Right lung (tissue), 10 donors: ENCODE results near the gene CCDC61. TPM values are rescaled to one million over a fixed set of nuclear protein-coding genes. Genes with fewer than 3 reads are reported as not detected.

Experiments
- DNase-seq, 2 donors: peaks; one replicate each; pipeline ENCODE4 v3.0.0-alpha.2; 2013
- long read RNA-seq, 8 donors: transcript quantifications; one replicate each; lab custom pipeline, GENCODE V29; 2026
- polyA plus RNA-seq, 5 donors: library from polyadenylated mRNA; unstranded; fragments of 120-200 nt; gene quantifications; one replicate each; pipeline versions ENCODE4 v1.2.1 to v1.2.3, GENCODE V29; 2013; ENCODE audit warnings: inconsistent platforms in 1 of 5, low replicate concordance in 1 of 5; ENCODE audit not compliant: insufficient read length in 5 of 5, insufficient read depth in 1 of 5

The CCDC61 gene
- 10 to 100 TPM; 11.6 to 15.4 (median 13.4) TPM for polyA plus RNA-seq
- long read RNA-seq, donor 1, partial matches to known transcripts = 0 of 4 reads
- long read RNA-seq, donor 1, other reads (novel, unspliced or antisense) = 0 of 4 reads
- long read RNA-seq, donor 2, partial matches to known transcripts = 0 of 1 reads
- long read RNA-seq, donor 2, other reads (novel, unspliced or antisense) = 0 of 1 reads
- long read RNA-seq, donor 3, partial matches to known transcripts = 7 of 7 reads
- long read RNA-seq, donor 3, other reads (novel, unspliced or antisense) = 0 of 7 reads
- long read RNA-seq, donor 4 = 0 reads
- long read RNA-seq, donor 5, transcript CCDC61-204 (14 exons, 1,817 nt) = major isoform, 5 of 5 reads
- long read RNA-seq, donor 5, partial matches to known transcripts = 0 of 5 reads
- long read RNA-seq, donor 5, other reads (novel, unspliced or antisense) = 0 of 5 reads
- long read RNA-seq, donor 6, partial matches to known transcripts = 0 of 5 reads
- long read RNA-seq, donor 6, other reads (novel, unspliced or antisense) = 0 of 5 reads
- long read RNA-seq, donor 7, transcript CCDC61-204 (14 exons, 1,817 nt) = major isoform, 7 of 7 reads
- long read RNA-seq, donor 7, partial matches to known transcripts = 0 of 7 reads
- long read RNA-seq, donor 7, other reads (novel, unspliced or antisense) = 0 of 7 reads
- long read RNA-seq, donor 8, partial matches to known transcripts = 0 of 1 reads
- long read RNA-seq, donor 8, other reads (novel, unspliced or antisense) = 0 of 1 reads

GRCh38 chr19:45994998-45995714 lies at the start of gene CCDC61:
Gene CCDC61, plus strand, starts transcription at chr19:45995467. Its CDS starts 7,552 bp downstream, at chr19:46003019.
- DNase-seq = peak; percentile 98 to 99

- no peak for DNase-seq
Observed at GRCh38 chr19:45947926-45948325, 47.3 kb upstream of the CCDC61 start.

GRCh38 chr19:45952341-45952685 lies 43.0 kb upstream of the CCDC61 start:
- DNase-seq = no peak

- peak; percentile 43 to 54 for DNase-seq
Observed at GRCh38 chr19:45952686-45953505, 42.4 kb upstream of the CCDC61 start.

GRCh38 chr19:45953676-45954075 lies 41.6 kb upstream of the CCDC61 start:
- DNase-seq = no peak

- DNase-seq = no peak
Observed at GRCh38 chr19:45954156-45954555, 41.1 kb upstream of the CCDC61 start.

GRCh38 chr19:45955905-45956608 lies 39.2 kb upstream of the CCDC61 start:
- DNase-seq = peak; percentile 42 to 47

GRCh38 chr19:45958320-45958719 lies 36.9 kb upstream of the CCDC61 start:
- no peak for DNase-seq

- no peak for DNase-seq
Observed at GRCh38 chr19:45958769-45959516, 36.3 kb upstream of the CCDC61 start.

GRCh38 chr19:45959517-45960025 lies 35.7 kb upstream of the CCDC61 start:
- DNase-seq = no peak

- no peak for DNase-seq
Observed at GRCh38 chr19:45960595-45961235, 34.6 kb upstream of the CCDC61 start.

- no peak for DNase-seq
Observed at GRCh38 chr19:45962021-45962420, 33.2 kb upstream of the CCDC61 start.

GRCh38 chr19:45967246-45967645 lies 28.0 kb upstream of the CCDC61 start:
- no peak for DNase-seq

GRCh38 chr19:45968626-45969025 lies 26.6 kb upstream of the CCDC61 start:
- no peak for DNase-seq

GRCh38 chr19:45969676-45970075 lies 25.6 kb upstream of the CCDC61 start:
- no peak for DNase-seq

GRCh38 chr19:45971260-45971902 lies 23.9 kb upstream of the CCDC61 start:
- DNase-seq = no peak

GRCh38 chr19:45972081-45972946 lies 23.0 kb upstream of the CCDC61 start:
- DNase-seq = no peak
